KOPT-K1 (cell line): ENCODE measurements around the gene HERC4.
"Not testable (repeated sequence)": the region's sequence is repeated elsewhere in the genome, so short reads cannot be mapped to it uniquely, and the experiment has no call there.

ENCODE experiments used
- H3K27ac ChIP-seq: fragments of 200-600 bp; sonication (generic); 2 replicates; pipeline ENCODE4 v1.5.1; 2016; ENCODE audit warnings: antibody characterized with exemption, mild to moderate bottlenecking, low read depth, low read length; ENCODE audit not compliant: poor library complexity, severe bottlenecking
- H3K36me3 ChIP-seq: fragments of 200-600 bp; sonication (generic); 2 replicates; pipeline ENCODE4 v1.5.1; 2017; ENCODE audit warnings: antibody characterized with exemption, mild to moderate bottlenecking, low read length, moderate library complexity; ENCODE audit not compliant: insufficient read depth
- H3K9me3 ChIP-seq: fragments of 200-600 bp; sonication (generic); 2 replicates; pipeline ENCODE4 v1.5.1; 2017; ENCODE audit warnings: antibody characterized with exemption, low read length, mild to moderate bottlenecking; ENCODE audit not compliant: insufficient read depth, poor library complexity, severe bottlenecking

HERC4 gene

DNA sequence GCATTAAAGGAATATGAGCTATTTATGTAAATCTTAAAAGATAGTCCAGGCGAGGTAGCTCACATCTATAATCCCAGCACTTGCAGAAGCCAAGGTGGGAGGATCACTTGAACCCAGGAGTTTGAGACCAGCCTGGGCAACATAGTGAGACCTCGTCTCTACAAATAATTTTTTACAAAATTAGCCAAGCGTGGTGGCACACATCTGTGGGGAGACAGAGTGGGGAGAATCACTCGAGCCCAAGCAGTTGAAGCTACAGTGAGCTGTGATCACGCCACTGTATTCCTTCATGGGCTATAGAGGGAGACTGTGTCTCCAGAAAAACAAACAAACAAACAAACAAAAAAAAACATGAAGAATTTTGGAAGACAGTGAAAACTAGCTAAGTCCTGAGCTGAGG lies 28.4 kb downstream of the HERC4 start:
- Histone ChIP-seq H3K36me3 (0 out of 2 replicates have a peak, but pooled peaks cover 6% of the 10 kb centered on the region), H3K9me3 (no peaks in the 10 kb centered on the region), H3K27ac (no peak overlapping the region)

DNA sequence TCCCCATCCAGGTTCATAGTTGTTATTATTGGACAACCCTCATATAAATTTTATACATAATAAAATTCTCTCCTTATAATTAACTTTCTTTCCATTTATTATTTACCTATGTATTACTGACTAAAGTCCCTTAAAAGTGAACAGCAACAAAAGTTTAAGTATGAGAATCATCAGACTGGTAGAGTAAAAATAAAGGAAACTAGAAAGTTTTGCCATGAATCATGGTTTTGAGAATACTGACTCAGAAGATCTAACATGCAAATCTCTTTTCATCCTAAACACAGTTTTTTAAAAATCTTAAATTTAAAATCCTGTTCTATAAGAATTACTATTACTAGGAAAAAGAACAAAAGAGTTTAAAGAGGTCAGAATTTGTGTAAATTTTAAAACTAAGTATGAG lies 32.1 kb downstream of the HERC4 start:
- Histone ChIP-seq H3K9me3 (no peaks in the 10 kb centered on the region), H3K36me3 (peaks cover 18% of the 10 kb centered on the region), H3K27ac (no peak overlapping the region)

DNA sequence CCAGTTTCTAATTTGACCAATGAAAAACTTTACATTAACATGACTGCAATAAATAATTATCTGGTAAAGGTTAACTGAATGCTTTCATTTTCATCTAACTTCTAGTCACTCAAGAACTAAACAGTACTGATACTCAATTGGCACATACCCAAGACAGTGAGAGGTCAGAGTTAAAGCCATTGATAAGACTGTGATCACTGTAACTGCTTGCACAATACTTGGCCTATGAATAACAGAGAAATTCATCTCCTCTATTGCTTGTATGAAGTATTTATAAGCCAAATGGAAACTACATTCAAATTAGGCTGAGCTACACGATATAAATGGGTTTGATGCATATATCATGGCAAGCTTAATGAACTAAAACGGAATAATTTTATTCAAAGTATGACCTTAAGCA lies 43.0 kb downstream of the HERC4 start:
- Histone ChIP-seq H3K36me3 (peaks cover 55% of the 10 kb centered on the region), H3K27ac (no peak overlapping the region), H3K9me3 (no peaks in the 10 kb centered on the region)

DNA sequence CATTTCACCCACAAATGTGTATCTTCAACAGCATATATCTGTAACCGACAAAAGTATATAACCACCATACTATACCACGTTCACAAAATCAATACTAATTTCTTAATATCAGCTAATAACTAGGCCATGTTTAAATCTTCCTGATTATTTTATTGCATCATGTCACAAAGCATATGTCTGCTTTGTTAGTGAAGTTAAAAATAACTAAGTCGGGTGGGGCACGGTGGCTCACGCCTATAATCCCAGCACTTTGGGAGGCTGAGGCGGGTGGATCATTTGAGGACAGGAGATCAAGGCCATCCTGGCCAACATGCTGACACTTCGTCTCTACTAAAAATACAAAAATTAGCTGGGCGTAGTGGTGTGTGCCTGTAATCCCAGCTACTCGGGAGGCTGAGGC lies 47.7 kb downstream of the HERC4 start:
- Histone ChIP-seq H3K27ac (no peak overlapping the region), H3K9me3 (no peaks in the 10 kb centered on the region), H3K36me3 (peaks cover 62% of the 10 kb centered on the region)

DNA sequence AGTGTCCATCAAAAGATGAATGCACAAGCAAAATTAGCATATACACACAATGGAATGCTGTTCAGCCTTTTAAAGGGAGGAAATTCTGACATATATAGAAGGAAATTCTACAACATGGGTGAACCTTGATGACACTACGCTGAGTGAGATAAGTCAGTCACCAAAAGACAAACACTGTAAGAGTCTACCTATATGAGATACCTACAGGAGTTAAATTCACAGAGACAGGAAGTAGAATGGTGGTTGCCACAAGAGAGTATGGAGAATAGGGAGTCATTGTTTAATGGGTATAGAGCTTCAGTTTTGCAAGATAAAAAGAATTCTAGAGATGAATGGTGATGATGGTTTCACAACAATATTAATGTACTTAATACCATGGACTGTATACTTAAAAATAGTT lies 51.8 kb downstream of the HERC4 start:
- H3K9me3 ChIP-seq, result peaks cover 27% of the 10 kb centered on the region
- H3K36me3 ChIP-seq, result peaks cover 73% of the 10 kb centered on the region
- H3K27ac ChIP-seq, result no peak overlapping the region

DNA sequence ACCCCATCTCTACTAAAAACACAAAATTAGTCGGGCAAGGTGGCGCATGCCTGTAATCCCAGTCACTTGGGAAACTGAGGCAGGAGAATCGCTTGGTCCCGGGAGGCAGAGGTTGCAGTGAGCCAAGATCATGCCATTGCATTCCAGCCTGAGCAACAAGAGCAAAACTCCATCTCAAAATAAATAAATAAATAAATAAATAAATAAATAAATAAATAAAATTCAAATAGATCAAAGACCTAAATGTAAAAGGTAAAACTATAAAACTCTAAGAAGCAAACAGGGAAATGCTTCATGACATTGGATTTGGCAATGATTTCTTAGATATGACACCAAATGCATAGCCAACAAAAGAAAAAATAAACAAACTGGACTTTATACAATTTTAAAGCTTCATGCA lies 52.8 kb downstream of the HERC4 start:
- not testable (repeated sequence) for H3K27ac ChIP-seq
- H3K36me3 ChIP-seq, result peaks cover 73% of the 10 kb centered on the region

DNA sequence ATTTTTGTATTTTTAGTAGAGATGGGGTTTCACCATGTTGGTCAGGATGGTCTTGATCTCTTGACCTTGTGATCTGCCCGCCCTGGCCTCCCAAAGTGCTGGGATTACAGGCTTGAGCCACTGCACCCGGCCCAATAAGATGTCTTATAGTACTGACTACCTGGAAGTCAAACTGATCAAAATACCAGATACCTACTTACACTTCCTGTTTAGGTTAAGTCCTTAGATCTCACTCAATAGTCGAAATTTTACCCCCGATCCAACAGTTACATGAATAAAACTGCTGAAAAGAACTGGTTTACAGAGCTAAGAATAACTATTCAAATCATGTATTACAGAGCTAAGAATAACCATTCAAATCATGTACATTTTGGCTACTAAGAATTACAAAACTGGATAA lies 58.6 kb downstream of the HERC4 start:
- Histone ChIP-seq H3K27ac (peak overlapping the region; percentile 41), H3K9me3 (peaks cover 20% of the 10 kb centered on the region), H3K36me3 (peaks cover 53% of the 10 kb centered on the region)

More for the DNA sequence above, 52.8 kb downstream of the HERC4 start:
- peaks cover 27% of the 10 kb centered on the region for H3K9me3 ChIP-seq

DNA sequence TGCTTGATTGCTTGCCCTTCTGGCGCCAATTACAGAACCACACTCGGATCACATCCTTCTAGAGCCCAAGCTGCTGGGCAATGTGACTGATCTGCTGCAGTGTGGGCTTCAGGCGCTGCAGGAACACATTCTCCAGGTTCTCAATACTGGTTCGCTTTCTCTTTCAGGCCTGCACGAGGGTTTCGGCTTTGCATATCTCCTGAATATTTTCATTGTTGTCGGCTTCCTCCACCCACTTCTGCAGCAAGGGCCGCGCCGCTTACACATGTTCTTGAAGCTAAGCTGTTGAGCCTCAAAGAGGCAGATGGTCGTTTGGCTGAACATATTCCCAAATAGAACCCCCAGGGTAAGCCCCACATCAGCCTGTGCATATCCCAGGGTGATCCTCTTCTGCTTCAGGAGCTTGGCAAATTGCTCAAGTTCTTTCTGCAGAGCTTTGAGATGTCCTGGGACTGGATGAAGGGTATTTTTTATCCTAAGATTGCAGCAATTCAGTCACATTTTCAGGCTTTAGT lies 64.6 kb downstream of the HERC4 start:
- Histone ChIP-seq H3K36me3 (peaks cover 65% of the 10 kb centered on the region), H3K27ac (no peak overlapping the region), H3K9me3 (peaks cover 7% of the 10 kb centered on the region)

DNA sequence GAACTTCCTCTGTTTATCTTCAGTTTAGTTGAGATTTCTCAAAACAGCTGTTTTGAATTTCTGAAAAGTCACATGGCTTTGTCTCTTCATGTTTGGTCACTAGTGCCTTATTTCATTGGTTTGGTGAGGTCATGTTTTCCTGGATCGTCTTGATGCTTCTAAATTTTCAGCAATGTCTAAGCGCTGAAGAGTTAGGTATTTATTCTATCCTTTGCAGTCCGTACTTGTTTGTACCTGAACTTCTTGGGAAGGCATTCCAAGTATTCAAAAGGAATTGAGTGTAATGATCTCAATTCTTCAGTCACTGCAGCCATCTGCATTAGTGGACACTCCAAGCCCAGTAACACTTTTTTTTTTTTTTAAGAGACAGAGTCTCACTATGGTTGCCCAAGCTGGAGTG lies 67.7 kb downstream of the HERC4 start:
- Histone ChIP-seq H3K9me3 (peaks cover 7% of the 10 kb centered on the region), H3K27ac (no peak overlapping the region), H3K36me3 (peaks cover 64% of the 10 kb centered on the region)

DNA sequence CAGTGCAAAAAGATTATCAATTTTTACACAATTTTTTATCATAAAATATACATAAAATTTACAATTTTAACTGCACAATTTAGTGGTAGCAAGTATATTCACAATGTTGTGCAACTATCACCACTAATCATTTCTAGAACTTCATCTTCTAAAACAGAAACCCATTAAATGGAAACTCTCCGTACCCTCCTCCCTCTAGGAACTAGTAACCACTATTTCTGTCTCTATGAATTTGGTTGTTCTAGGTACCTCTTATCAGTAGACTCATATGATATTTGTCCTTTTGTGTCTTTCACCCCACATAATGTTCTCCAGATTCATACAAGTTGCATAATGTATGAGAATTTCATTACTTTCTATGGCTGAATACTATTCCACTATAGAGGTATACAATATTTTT lies 73.5 kb downstream of the HERC4 start:
- H3K9me3 ChIP-seq, result no peaks in the 10 kb centered on the region
- H3K27ac ChIP-seq, result no peak overlapping the region
- peaks cover 37% of the 10 kb centered on the region for H3K36me3 ChIP-seq

DNA sequence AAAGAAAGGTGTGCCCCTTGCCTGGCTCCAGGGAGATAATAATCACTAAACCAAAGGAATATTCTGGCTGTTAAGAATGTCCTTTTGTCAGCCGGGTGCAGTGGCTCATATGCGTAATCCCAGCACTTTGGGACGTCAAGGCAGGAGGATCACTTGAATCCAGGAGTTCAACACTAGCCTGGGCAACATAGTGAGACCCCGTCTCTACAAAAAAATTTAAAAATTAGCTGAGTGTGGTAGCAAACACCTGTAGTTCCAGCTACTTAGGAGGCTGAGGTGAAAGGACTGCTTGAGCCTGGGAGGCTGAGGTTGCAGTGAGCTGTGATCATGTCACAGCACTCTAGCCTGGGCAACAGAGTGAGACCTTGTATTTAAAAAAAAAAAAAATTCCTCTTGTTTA lies 74.1 kb downstream of the HERC4 start:
- Histone ChIP-seq H3K27ac (no peak overlapping the region), H3K9me3 (no peaks in the 10 kb centered on the region), H3K36me3 (peaks cover 42% of the 10 kb centered on the region)

DNA sequence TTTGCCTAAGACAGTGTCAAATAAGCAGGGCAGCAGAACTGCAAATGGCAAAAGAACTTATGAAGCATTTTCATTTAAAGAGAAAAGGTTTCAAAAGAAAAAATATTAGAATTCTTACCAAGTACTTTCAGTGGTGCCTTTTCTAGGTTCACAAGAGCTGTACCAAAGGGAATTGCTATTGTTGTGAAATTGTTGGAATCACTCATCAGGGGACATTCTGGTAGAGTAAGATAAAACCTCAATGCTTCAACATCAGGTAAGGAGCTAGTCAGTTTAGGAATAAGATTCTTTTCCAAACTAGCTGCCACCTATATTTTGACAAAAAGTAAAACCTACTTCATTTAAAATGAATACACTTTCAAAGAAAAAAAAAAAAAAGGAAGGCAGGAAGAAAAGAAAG lies 85.0 kb downstream of the HERC4 start:
- no peak overlapping the region for H3K27ac ChIP-seq
- peaks cover 64% of the 10 kb centered on the region for H3K36me3 ChIP-seq
- no peaks in the 10 kb centered on the region for H3K9me3 ChIP-seq

DNA sequence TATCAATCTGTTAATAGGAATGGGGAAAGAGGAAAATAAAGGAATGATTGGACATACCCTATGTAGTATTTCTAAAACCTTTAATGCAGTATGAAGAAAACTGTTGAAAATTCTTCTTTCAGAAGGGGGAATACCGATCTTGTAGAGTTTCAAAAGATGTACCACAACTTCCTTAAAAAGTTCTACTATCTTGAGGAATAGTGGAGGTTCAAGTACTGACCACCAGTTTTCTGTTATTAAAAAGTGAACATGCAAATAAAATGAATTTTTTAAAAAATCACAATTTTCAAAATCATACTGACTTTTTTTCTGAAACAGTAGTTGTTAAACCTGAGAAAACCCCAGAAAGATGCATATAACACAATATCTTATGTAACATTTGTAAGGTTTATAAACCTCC lies 86.5 kb downstream of the HERC4 start:
- H3K9me3 ChIP-seq, result no peaks in the 10 kb centered on the region
- peaks cover 63% of the 10 kb centered on the region for H3K36me3 ChIP-seq

DNA sequence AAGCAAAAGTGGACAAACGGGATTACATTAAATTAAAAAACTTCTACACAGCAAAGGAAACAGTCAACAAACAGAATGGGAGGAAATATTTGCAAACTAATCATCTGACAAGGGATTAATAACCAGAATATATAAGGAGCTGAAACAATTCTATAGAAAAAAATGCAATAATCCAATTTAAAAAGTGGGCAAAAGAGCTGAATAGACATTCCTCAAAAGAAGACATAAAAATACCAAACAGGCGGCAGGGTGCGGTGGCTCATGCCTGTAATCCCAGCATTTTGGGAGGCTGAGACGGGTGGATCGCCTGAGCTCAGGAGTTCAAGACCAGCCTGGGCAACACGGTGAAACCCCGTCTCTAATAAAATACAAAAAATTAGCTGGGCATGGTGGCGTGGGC lies 92.5 kb downstream of the HERC4 start:
- peaks cover 61% of the 10 kb centered on the region for H3K36me3 ChIP-seq
- H3K9me3 ChIP-seq, result not testable (repeated sequence)

More for the DNA sequence above, 86.5 kb downstream of the HERC4 start:
- no peak overlapping the region for H3K27ac ChIP-seq

DNA sequence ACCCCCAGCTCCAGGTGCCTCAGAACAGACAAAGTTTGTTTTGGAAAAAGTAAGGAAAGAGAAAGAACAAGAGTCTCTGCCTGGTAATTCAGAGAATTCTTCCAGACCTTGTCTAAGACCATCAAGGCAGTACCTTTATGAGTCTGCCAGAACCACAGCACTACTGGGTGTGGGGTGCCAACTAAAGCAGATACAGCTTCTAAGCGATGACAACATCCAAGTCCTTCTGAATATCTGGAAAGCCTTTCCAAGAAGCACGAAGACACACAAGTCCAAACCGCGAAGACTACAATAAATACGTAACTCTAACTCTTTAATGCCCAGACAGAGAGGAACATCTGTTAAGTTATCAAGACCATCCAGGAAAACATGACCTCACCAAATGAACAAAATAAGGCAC lies 96.3 kb downstream of the HERC4 start:
- no peak overlapping the region for H3K27ac ChIP-seq
- peaks cover 66% of the 10 kb centered on the region for H3K36me3 ChIP-seq
- no peaks in the 10 kb centered on the region for H3K9me3 ChIP-seq

More for the DNA sequence above, 92.5 kb downstream of the HERC4 start:
- H3K27ac ChIP-seq, result not testable (repeated sequence)

DNA sequence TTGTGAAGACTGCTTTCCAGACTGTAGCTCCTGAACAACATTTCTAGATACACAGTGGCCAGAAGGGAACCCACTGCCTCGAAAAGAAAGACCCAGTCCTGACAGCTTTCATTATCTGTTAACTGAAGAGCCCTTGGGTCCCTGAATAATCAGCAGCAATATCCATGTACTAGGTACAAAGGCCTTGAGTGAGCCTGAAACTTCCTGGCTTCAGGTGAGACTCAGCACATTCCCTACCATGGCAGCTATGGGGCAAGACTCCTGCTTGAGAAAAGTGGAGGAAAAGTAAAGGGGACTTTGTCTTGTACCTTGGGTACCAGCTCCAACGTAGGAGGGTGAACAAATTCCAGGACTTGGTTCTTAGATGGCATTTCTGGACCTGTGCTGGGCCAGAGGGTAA lies 97.8 kb downstream of the HERC4 start:
- peaks cover 80% of the 10 kb centered on the region for H3K36me3 ChIP-seq

More for the DNA sequence above, 97.8 kb downstream of the HERC4 start:
- Histone ChIP-seq H3K9me3 (no peaks in the 10 kb centered on the region), H3K27ac (no peak overlapping the region)
